Thoracic aorta (tissue), 2 donors: ENCODE data around the gene TTLL6. TPM values are rescaled to one million over a fixed set of nuclear protein-coding genes. Genes with fewer than 3 reads are reported as not detected.

ENCODE experiments used
- ATAC-seq: fragments of 150-250 bp; one replicate; pipeline ENCODE4 v1.8.0; 2017; ENCODE audit warnings: low read depth; ENCODE audit not compliant: insufficient number of reproducible peaks, low FRiP score
- DNase-seq: peaks from one replicate; pipeline ENCODE4 v3.0.0-alpha.2; 2020; ENCODE audit warnings: low spot score
- H3K27ac ChIP-seq, 2 donors: fragments of 200-600 bp; sonication (generic); 1 replicate in 1 of 2; 2 replicates in 1 of 2; pipeline ENCODE4 v1.5.1; 2016; ENCODE audit warnings: mild to moderate bottlenecking in 2 of 2, moderate library complexity in 2 of 2
- H3K27me3 ChIP-seq: fragments of 200-600 bp; sonication (generic); replicated peaks from 2 replicates; pipeline ENCODE4 v1.6.0; 2016; ENCODE audit warnings: mild to moderate bottlenecking; ENCODE audit not compliant: insufficient read depth
- H3K36me3 ChIP-seq: fragments of 200-600 bp; sonication (generic); one replicate; pipeline ENCODE4 v1.5.1; 2016
- H3K4me1 ChIP-seq, 2 donors: fragments of 200-600 bp; sonication (generic); 1 replicate in 1 of 2; 2 replicates in 1 of 2; pipeline versions ENCODE4 v1.5.1 to v1.6.0; 2016; ENCODE audit warnings: low read depth in 2 of 2, mild to moderate bottlenecking in 1 of 2; ENCODE audit not compliant: control insufficient read depth in 1 of 2
- H3K4me3 ChIP-seq: fragments of 200-600 bp; sonication (generic); 2 replicates; pipeline ENCODE4 v1.5.1; 2016; ENCODE audit warnings: mild to moderate bottlenecking
- H3K9me3 ChIP-seq: fragments of 200-600 bp; sonication (generic); 2 replicates; pipeline ENCODE4 v1.5.1; 2016
- CTCF ChIP-seq: fragments of 200-600 bp; sonication (generic); IDR thresholded peaks from one replicate; pipeline ENCODE4 v1.5.1; 2019; ENCODE audit warnings: antibody characterized with exemption
- total RNA-seq, 2 donors: library from RNA; depleted of rRNA; stranded (reverse); fragments of >200 nt; gene quantifications; one replicate each; pipeline versions ENCODE4 v1.1.0 to v1.2.3, GENCODE V29; 2016

Gene TTLL6
- total RNA-seq, 2 donors from 2014 or later: not detected

DNA sequence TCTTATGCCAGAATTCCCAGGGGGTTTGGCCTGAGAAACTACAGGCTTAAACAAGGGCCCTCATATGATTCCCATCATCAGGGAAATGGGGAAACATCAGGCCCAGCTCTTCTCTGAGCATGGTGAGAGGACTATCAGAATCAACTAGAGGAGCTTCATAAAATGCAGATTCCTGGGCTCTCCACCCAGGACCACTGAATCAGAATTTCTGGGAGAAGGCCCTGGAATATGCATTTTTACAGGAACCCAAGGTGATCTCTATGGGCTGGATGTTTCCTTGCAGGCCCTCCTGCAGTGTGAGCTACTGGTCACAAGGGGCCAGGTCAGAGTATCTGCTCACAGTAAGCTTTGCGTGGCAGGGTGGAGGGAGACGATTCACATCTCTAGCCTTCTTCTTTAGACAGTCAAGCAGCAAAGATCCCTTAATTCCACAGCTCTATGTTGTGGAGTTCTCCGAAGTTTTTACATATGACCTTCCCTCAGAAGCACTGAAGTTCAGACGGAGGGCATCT is 49.7 kb downstream of the TTLL6 start:
- Histone ChIP-seq H3K4me1 (no peaks in the 10 kb centered on the region), H3K9me3 (no peaks in the 10 kb centered on the region), H3K27ac (no peak overlapping the region), H3K4me3 (no peak overlapping the region), H3K36me3 (no peaks in the 10 kb centered on the region), H3K27me3 (no peaks in the 10 kb centered on the region)
- no peak for TF ChIP-seq CTCF
- DNase-seq: no peak
- ATAC-seq: no peak

GRCh38 chr17:48761114-48761513 is 55.9 kb downstream of the TTLL6 start:
- no peaks in the 10 kb centered on the region for H3K36me3 ChIP-seq
- H3K9me3 ChIP-seq: no peaks in the 10 kb centered on the region
- no peak for TF ChIP-seq CTCF
- ATAC-seq (no peak), DNase-seq (no peak)
- no peak overlapping the region for H3K4me3 ChIP-seq
- no peaks in the 10 kb centered on the region for H3K4me1 ChIP-seq
- no peak overlapping the region for H3K27ac ChIP-seq
- no peaks in the 10 kb centered on the region for H3K27me3 ChIP-seq

DNA sequence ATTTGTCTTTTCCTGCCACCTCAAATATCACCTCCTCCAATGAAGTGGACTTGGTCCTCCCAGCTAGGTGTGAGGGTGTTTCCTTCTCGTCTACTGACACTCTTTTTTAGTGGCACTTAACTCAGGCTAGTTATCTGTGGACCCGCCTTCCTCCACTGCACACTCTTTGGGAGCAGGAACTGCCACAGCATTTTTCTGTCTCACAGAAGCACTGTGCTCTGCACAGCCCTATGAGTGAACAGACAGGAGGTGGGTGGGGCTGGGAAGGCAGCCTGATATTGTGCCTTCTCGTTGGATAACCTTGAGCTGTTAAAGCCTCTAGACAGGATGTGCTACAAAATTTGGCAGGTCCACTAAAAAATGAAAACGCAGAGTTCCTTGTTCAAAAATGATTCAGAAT is 56.6 kb downstream of the TTLL6 start:
- Histone ChIP-seq H3K4me3 (no peak overlapping the region), H3K27ac (no peak overlapping the region), H3K36me3 (no peaks in the 10 kb centered on the region), H3K9me3 (no peaks in the 10 kb centered on the region), H3K27me3 (peaks cover 5% of the 10 kb centered on the region), H3K4me1 (no peaks in the 10 kb centered on the region)
- DNase-seq (no peak), ATAC-seq (no peak)
- TF ChIP-seq CTCF: no peak

DNA sequence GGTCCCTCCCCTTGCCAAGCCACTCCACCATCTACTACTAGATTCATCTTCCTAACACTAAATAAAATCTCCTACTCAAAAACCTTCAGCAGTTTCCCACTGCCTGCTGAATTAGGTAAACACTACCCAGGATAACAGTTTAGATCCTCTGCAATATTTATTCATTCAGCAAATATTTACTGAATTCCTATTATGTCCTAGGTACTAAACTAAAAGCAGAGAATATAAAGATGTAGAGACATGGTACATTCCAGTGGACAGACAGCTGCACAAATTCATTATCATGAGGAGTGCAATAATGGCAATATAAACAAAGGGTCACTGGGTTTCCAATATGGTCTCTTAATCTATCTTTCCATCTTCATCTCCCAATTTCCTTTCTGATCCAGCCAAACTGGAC is 57.7 kb downstream of the TTLL6 start:
- Histone ChIP-seq H3K4me3 (no peak overlapping the region), H3K36me3 (no peaks in the 10 kb centered on the region), H3K9me3 (no peaks in the 10 kb centered on the region), H3K27me3 (peaks cover 9% of the 10 kb centered on the region), H3K4me1 (peaks cover 0 to 6% of the 10 kb centered on the region in 2 donors), H3K27ac (no peak overlapping the region)
- DNase-seq (no peak), ATAC-seq (no peak)
- TF ChIP-seq CTCF: no peak

GRCh38 chr17:48757524-48757961 is 59.5 kb downstream of the TTLL6 start:
- no peak for TF ChIP-seq CTCF
- Histone ChIP-seq H3K4me3 (no peak overlapping the region), H3K27ac (no peak overlapping the region), H3K4me1 (peaks cover 0 to 17% of the 10 kb centered on the region in 2 donors), H3K9me3 (no peaks in the 10 kb centered on the region), H3K36me3 (no peaks in the 10 kb centered on the region), H3K27me3 (peaks cover 22% of the 10 kb centered on the region)
- DNase-seq (no peak), ATAC-seq (no peak)
